ENCODE measurements around the gene INPP4B.

DNA sequence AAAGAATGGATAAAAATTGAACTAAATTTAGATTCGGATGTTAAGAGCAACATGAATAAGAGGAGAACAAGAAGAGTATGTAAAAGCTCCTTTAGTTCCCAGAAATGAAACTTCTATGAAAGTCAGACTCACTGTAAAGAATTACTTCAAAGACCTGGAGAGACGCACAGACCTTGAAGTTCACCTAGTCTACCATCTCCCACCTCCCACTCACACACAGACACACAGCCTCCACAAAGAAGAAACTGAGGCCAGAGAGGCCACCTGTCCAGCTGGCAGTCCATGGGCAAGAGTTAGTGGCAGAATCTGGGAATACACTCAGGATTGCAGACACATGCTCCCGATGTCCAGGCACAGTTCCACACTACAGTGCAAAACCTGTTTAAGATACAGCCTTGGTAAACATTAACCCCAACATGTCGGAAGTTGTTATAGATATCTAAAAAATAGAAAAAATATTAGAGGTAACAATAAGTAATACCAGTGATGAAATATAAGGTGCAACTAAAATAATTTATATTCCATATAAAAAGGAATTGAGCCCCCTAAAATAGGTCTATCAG, 288.8 kb downstream of the INPP4B start:
- TF ChIP-seq CTCF (conservative IDR thresholded peaks at IDR 0.05; ENCODE audit: low read length): no peak
- no peak for TF ChIP-seq EZH2phosphoT487 (IDR thresholded peaks at IDR 0.05; ENCODE audit: borderline replicate concordance, low read depth, low read length)
